Neural crest cell (in vitro differentiated cells): ENCODE data around the gene REEP1. TPM values are rescaled to one million over a fixed set of nuclear protein-coding genes. Genes with fewer than 3 reads are reported as not detected.
"Not testable (repeated sequence)": the region's sequence is repeated elsewhere in the genome, so short reads cannot be mapped to it uniquely, and the experiment has no call there.

Experiments
- DNase-seq: peaks from one replicate; pipeline ENCODE4 v3.0.0; 2021; ENCODE audit warnings: low read depth, mixed read lengths, low spot score
- H3K27ac Mint-ChIP-seq: one replicate; pipeline ENCODE4 v1.8.0; 2021; ENCODE audit warnings: mild to moderate bottlenecking, mixed read lengths; ENCODE audit not compliant: unreplicated experiment
- H3K27me3 Mint-ChIP-seq: 2 replicates; pipeline ENCODE4 v1.8.0; 2021; ENCODE audit warnings: low read depth, mild to moderate bottlenecking, mixed read lengths
- H3K36me3 Mint-ChIP-seq: 2 replicates; pipeline ENCODE4 v1.8.0; 2021; ENCODE audit warnings: low read depth, mild to moderate bottlenecking, mixed read lengths
- H3K4me1 Mint-ChIP-seq: 2 replicates; pipeline ENCODE4 v1.8.0; 2021; ENCODE audit warnings: mixed read lengths
- H3K4me3 Mint-ChIP-seq: one replicate; pipeline ENCODE4 v1.8.0; 2021; ENCODE audit warnings: mild to moderate bottlenecking, mixed read lengths
- H3K9me3 Mint-ChIP-seq: 2 replicates; pipeline ENCODE4 v1.8.0; 2021; ENCODE audit warnings: mixed read lengths
- CTCF ChIP-seq: fragments of 200-600 bp; sonication (generic); conservative IDR thresholded peaks from 2 replicates; pipeline ENCODE4 v1.5.0; 2021; ENCODE audit warnings: antibody characterized with exemption, mild to moderate bottlenecking
- total RNA-seq: library from RNA; stranded (reverse); gene quantifications from 2 replicates; pipeline ENCODE4 v1.2.1, GENCODE V29; 2021

Gene REEP1
- total RNA-seq, 1 donor from 2014 or later, result 12.3 TPM

- Mint-ChIP-seq H3K27me3 (no peaks in the 10 kb centered on the region), H3K4me1 (peaks cover 25% of the 10 kb centered on the region), H3K27ac (no peak overlapping the region), H3K9me3 (no peaks in the 10 kb centered on the region), H3K4me3 (no peak overlapping the region), H3K36me3 (no peaks in the 10 kb centered on the region)
- TF ChIP-seq CTCF, result no peak
- no peak for DNase-seq
Measured at GRCh38 chr2:86229221-86229620, 108.2 kb downstream of the REEP1 start.

- H3K27me3 Mint-ChIP-seq, H3K27ac Mint-ChIP-seq, DNase-seq, H3K4me3 Mint-ChIP-seq, H3K9me3 Mint-ChIP-seq, H3K36me3 Mint-ChIP-seq: not testable (repeated sequence)
- peaks cover 27% of the 10 kb centered on the region for H3K4me1 Mint-ChIP-seq
Measured at GRCh38 chr2:86228574-86228973, 108.9 kb downstream of the REEP1 start.

- Mint-ChIP-seq H3K27ac (no peak overlapping the region), H3K4me1 (peaks cover 30% of the 10 kb centered on the region), H3K27me3 (no peaks in the 10 kb centered on the region), H3K4me3 (no peak overlapping the region), H3K36me3 (no peaks in the 10 kb centered on the region), H3K9me3 (no peaks in the 10 kb centered on the region)
- no peak for TF ChIP-seq CTCF
- DNase-seq, result no peak
Measured at GRCh38 chr2:86227685-86228084, 109.7 kb downstream of the REEP1 start.

GRCh38 chr2:86226636-86227520 is 110.5 kb downstream of the REEP1 start:
- no peaks in the 10 kb centered on the region for H3K36me3 Mint-ChIP-seq
- H3K4me1 Mint-ChIP-seq, result peaks cover 33% of the 10 kb centered on the region
- no peak for TF ChIP-seq CTCF
- no peaks in the 10 kb centered on the region for H3K9me3 Mint-ChIP-seq
- H3K27me3 Mint-ChIP-seq, result no peaks in the 10 kb centered on the region
- H3K4me3 Mint-ChIP-seq, result no peak overlapping the region
- no peak for DNase-seq
- no peak overlapping the region for H3K27ac Mint-ChIP-seq

- Mint-ChIP-seq H3K4me3 (no peak overlapping the region), H3K27me3 (no peaks in the 10 kb centered on the region), H3K9me3 (no peaks in the 10 kb centered on the region), H3K36me3 (no peaks in the 10 kb centered on the region), H3K27ac (no peak overlapping the region), H3K4me1 (peaks cover 33% of the 10 kb centered on the region)
- no peak for DNase-seq
- TF ChIP-seq CTCF, result no peak
Measured at GRCh38 chr2:86226070-86226469, 111.4 kb downstream of the REEP1 start.

- H3K4me1 Mint-ChIP-seq, result peaks cover 29% of the 10 kb centered on the region
- H3K4me3 Mint-ChIP-seq, result no peak overlapping the region
- no peak for DNase-seq
- TF ChIP-seq CTCF, result no peak
- no peaks in the 10 kb centered on the region for H3K27me3 Mint-ChIP-seq
- no peaks in the 10 kb centered on the region for H3K9me3 Mint-ChIP-seq
- H3K27ac Mint-ChIP-seq, result no peak overlapping the region
- H3K36me3 Mint-ChIP-seq, result no peaks in the 10 kb centered on the region
Measured at GRCh38 chr2:86225581-86225980, 111.8 kb downstream of the REEP1 start.
